C1 segment of cervical spinal cord (tissue), 14 donors: ENCODE measurements around the gene RPRD1A.
"Not testable (repeated sequence)": the region's sequence is repeated elsewhere in the genome, so short reads cannot be mapped to it uniquely, and the experiment has no call there.

ENCODE experiments used
- DNase-seq, 14 donors: peaks; one replicate each; lab custom pipeline; 2025; lab: John Stamatoyannopoulos, UW

Gene RPRD1A, protein sequence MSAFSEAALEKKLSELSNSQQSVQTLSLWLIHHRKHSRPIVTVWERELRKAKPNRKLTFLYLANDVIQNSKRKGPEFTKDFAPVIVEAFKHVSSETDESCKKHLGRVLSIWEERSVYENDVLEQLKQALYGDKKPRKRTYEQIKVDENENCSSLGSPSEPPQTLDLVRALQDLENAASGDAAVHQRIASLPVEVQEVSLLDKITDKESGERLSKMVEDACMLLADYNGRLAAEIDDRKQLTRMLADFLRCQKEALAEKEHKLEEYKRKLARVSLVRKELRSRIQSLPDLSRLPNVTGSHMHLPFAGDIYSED

GRCh38 chr18:36067055-36067957 is at the start of gene RPRD1A:
RPRD1A (minus strand) TSS chr18:36067559; CDS start chr18:36067404, 155 bp downstream.
- peak; percentile 79 to 98 (median 92) for DNase-seq

GRCh38 chr18:36116771-36117170 is 49.4 kb upstream of the RPRD1A start:
- DNase-seq: not testable (repeated sequence)

DNA sequence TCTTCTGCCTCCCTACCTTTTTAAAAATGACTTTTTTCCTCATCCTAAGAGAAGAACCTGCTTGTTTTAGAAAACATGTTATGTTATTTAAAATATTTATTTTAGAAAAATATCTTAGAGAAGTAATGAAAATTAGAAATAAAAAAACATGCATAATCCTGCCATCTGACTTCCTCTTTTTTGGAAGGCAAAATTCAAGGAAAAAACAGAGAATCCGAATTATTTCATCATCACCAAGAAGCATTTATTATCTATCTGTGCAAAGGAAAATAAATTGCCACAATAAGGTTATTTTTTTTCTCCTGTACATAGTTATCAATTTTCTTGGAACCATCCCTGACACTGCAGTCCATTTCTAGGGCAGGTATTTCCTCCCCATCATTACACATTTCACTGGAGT is 47.4 kb upstream of the RPRD1A start:
- DNase-seq: no peak

- no peak for DNase-seq
These were observed 46.9 kb upstream of the RPRD1A start for GRCh38 chr18:36114251-36114650.

- no peak for DNase-seq
These were observed 44.9 kb upstream of the RPRD1A start for GRCh38 chr18:36112302-36112701.

- DNase-seq: no peak
These were observed 42.4 kb upstream of the RPRD1A start for GRCh38 chr18:36109737-36110136.

- no peak for DNase-seq
These were observed 41.2 kb upstream of the RPRD1A start for GRCh38 chr18:36108601-36109000.

- DNase-seq: no peak
These were observed 40.8 kb upstream of the RPRD1A start for GRCh38 chr18:36108196-36108595.

- DNase-seq: no peak
These were observed 40.1 kb upstream of the RPRD1A start for GRCh38 chr18:36107477-36107876.

- no peak for DNase-seq
These were observed 37.4 kb upstream of the RPRD1A start for GRCh38 chr18:36104749-36105148.

GRCh38 chr18:36101943-36102342 is 34.6 kb upstream of the RPRD1A start:
- no peak for DNase-seq

GRCh38 chr18:36099311-36099710 is 32.0 kb upstream of the RPRD1A start:
- DNase-seq: no peak

DNA sequence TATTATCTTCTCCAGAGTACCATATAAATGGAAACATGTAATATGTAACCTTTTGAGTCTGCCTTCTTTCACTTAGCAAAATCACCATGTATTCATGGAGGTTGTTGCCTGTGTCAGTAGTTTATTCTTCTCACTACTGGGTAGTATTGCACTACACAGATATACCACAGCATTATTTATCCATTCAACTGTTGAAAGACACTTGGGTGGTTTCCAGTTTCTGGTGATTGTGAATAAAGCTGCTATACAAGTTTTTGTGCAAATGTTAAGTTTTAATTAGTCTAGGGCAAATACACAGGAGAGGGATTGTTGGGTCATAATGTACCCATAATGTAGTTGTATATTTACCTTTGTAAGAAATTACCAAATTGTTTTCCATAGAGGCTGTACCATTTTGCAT is 29.6 kb upstream of the RPRD1A start:
- DNase-seq: no peak

DNA sequence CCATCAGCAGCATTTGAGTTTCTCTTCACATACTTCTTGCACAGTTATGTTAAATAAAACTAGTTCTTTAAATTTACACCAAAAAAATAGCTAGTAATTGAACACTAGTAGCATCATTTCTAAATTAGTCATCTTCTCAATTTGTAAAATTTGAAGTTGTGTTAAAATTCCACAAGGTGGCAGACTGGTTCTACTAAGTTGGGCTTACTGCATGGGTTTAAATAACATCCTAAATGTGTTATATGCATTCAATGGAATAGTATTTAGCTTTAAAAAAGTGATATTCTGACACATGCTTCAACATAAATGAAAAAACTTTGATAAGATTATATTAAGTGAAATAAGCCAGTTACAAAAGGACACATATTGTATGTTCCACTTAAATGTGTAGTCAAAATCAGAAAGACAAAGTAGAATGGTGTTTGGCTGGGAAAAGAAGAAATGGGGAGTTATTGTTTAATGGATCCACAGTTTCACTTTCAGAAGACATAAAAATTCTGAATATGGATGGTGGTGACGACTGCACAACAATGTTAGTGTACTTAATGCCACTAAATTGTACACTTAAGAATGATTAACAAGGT is 28.7 kb upstream of the RPRD1A start:
- no peak for DNase-seq

- DNase-seq: no peak
These were observed 27.1 kb upstream of the RPRD1A start for GRCh38 chr18:36094431-36094830.

DNA sequence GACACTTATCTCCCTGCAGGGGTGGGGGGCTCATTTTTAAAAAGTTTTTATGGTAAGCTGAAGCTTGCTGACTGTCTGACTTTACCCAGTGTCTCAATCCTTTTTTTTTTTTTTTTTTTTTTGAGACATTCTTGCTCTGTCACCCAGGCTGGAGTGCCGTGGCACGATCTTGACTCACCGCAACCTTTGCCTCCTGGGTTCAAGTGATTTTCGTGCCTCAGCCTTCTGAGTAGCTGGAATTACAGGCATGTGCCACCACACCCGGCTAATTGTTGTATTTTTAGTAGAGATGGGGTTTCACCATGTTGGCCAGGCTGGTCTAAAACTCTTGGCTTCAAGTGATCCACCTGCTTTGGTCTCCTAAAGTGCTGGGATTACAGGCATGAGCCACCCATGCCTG is 24.8 kb upstream of the RPRD1A start:
- not testable (repeated sequence) for DNase-seq

DNA sequence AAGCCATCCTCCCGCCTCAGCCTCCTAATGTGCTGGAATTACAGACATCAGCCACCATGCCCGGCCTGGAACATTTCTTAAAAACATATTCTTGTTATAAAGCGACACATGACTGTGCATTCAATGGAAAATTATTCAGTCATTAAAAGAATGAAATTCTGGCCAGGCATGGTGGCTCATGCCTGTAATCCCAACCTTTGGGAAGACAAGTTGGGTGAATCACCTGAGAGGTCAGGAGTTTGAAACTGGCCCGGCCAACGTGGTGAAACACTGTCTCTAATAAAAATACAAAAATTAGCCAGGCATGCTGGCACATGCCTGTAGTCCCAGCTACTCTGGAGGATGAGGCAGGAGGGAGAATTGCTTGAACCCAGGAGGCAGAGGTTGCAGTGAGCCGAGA is 21.6 kb upstream of the RPRD1A start:
- no peak for DNase-seq

DNA sequence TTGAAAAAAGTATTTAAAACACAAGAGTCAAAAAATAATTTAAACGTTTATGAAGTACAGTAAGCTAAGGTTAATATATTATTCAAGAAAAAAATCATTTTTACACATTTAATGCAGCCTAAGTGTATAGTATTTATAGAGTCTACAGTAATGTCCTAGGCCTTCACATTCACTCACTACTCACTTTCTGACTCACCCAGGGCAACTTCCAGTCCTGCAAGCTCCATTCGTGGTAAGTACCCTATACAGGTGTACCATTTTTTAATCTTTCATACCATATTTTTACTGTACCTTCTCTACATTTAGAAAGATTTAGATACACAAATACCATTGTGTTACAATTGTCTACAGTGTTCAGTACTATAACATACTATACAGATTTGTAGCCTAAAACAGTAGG is 20.9 kb upstream of the RPRD1A start:
- no peak for DNase-seq

GRCh38 chr18:36086186-36086585 is 18.8 kb upstream of the RPRD1A start:
- no peak for DNase-seq

GRCh38 chr18:36085195-36085594 is 17.8 kb upstream of the RPRD1A start:
- no peak for DNase-seq

DNA sequence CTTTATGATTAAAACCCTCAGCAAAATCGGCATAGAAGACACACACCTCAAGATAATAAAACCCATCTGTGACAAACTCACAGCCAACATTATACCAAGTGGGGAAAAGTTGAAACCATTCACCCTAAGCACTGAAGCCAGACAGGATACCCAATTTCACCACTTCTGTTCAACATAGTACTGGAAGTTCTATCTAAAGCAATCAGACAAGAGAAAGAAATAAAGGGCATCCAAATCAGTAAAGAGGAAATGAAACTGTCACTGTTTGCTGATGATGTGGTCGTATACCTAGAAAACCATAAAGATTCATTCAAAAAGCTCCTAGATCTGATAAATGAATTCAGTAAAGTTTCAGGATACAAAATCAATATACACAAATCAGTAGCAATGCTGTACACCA is 16.4 kb upstream of the RPRD1A start:
- no peak for DNase-seq

DNA sequence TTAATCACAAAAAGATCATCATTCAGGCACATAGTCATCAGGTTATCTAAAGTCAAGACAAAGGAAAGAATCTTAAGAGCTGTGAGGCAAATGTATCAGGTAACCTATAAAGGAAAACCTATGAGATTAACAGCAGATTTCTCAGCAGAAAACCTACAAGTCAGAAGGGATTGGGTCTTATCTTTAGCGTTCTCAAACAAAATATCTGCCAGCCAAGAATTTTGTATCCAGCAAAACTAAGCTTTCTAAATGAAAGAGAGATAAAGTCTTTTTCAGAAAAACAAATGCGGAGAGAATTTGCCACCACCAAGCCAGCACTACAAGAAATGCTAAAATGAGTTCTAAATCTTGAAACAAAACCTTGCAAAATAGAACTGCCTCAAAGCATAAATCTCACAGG is 13.8 kb upstream of the RPRD1A start:
- not testable (repeated sequence) for DNase-seq
